ENCODE data around the gene PLCB4. TPM values are rescaled to one million over a fixed set of nuclear protein-coding genes. Genes with fewer than 3 reads are reported as not detected.

PLCB4 gene
- total RNA-seq, 1 donor from 2014 or later = 30.5 TPM

DNA sequence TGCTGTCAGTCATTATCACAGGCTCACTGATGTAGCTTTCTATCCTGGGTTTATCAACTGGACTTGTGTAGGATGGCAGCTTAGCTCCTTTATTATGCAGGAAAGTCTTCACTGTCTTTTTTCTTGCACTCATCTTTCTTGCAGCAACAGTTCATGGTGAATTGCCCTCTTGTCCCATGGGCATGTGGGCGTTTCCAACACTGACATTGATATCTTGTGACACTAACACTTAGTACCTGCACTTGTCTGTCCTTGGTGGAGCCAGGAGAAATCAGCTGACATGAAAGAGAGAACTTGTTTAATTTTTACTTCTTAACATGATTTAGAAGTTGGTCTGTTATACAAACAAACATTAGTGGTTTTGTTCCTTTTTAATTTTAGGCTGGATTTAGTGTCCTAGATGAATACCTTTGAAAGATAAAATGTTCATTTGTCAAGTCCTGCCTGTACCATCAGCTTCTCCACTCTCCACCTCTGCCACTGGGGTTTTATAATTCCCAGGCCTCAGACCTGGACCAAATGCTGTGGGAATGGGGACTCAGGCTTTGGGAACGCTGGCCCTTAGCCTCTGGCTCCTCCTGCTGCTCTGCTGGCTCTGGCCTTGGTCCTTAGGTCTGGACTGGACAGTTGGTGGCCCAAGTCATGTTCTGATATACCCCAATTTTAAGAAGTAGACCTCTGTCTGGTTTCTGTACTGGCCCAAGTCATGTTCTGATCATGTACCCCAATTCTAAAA, 284.5 kb downstream of the PLCB4 start:
- peak; percentile 22 for DNase-seq
- H3K4me1 ChIP-seq = peaks cover 44% of the 10 kb centered on the region
- H3K27me3 ChIP-seq (ENCODE audit: low read depth) = no peaks in the 10 kb centered on the region
- H3K27ac ChIP-seq (replicated peaks) = peak overlapping the region; percentile 3
- H3K36me3 ChIP-seq = no peaks in the 10 kb centered on the region
- H3K4me3 ChIP-seq = no peak overlapping the region
- TF ChIP-seq, protein P1, sequence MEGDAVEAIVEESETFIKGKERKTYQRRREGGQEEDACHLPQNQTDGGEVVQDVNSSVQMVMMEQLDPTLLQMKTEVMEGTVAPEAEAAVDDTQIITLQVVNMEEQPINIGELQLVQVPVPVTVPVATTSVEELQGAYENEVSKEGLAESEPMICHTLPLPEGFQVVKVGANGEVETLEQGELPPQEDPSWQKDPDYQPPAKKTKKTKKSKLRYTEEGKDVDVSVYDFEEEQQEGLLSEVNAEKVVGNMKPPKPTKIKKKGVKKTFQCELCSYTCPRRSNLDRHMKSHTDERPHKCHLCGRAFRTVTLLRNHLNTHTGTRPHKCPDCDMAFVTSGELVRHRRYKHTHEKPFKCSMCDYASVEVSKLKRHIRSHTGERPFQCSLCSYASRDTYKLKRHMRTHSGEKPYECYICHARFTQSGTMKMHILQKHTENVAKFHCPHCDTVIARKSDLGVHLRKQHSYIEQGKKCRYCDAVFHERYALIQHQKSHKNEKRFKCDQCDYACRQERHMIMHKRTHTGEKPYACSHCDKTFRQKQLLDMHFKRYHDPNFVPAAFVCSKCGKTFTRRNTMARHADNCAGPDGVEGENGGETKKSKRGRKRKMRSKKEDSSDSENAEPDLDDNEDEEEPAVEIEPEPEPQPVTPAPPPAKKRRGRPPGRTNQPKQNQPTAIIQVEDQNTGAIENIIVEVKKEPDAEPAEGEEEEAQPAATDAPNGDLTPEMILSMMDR (IDR thresholded peaks at IDR 0.05; ENCODE audit: borderline replicate concordance) = peak; percentile 36
- intact Hi-C loops (cut with micrococcal nuclease) = loop anchor here (5.0 kb wide), 1 partner anchor 501 kb away; no protein-coding TSS in a partner anchor
- H3K9me3 ChIP-seq (replicated peaks) = no peaks in the 10 kb centered on the region

- no peak overlapping the region for H3K4me3 ChIP-seq
- TF ChIP-seq, protein P1 (IDR thresholded peaks at IDR 0.05; ENCODE audit: borderline replicate concordance) = no peak
- no peaks in the 10 kb centered on the region for H3K9me3 ChIP-seq (replicated peaks)
- H3K36me3 ChIP-seq = no peaks in the 10 kb centered on the region
- intact Hi-C loops (cut with micrococcal nuclease) = loop anchor here (5.0 kb wide), 1 partner anchor 502 kb away; no protein-coding TSS in a partner anchor
- H3K4me1 ChIP-seq = peaks cover 39% of the 10 kb centered on the region
- H3K27me3 ChIP-seq (ENCODE audit: low read depth) = no peaks in the 10 kb centered on the region
- peak overlapping the region; percentile 3 for H3K27ac ChIP-seq (replicated peaks)
- DNase-seq = no peak
Observed at GRCh38 chr20:9353916-9354276, 285.0 kb downstream of the PLCB4 start.

GRCh38 chr20:9354579-9354978, 285.7 kb downstream of the PLCB4 start:
- TF ChIP-seq, protein P1 (IDR thresholded peaks at IDR 0.05; ENCODE audit: borderline replicate concordance) = no peak
- Histone ChIP-seq H3K4me1 (peaks cover 36% of the 10 kb centered on the region), H3K9me3 (replicated peaks) (no peaks in the 10 kb centered on the region), H3K36me3 (no peaks in the 10 kb centered on the region), H3K27me3 (ENCODE audit: low read depth) (no peaks in the 10 kb centered on the region), H3K27ac (replicated peaks) (no peak overlapping the region), H3K4me3 (no peak overlapping the region)
- DNase-seq = no peak
- intact Hi-C loops (cut with micrococcal nuclease) = loop anchor here (5.0 kb wide), 1 partner anchor 502 kb away; no protein-coding TSS in a partner anchor

- no peaks in the 10 kb centered on the region for H3K27me3 ChIP-seq (ENCODE audit: low read depth)
- DNase-seq = no peak
- H3K27ac ChIP-seq (replicated peaks) = no peak overlapping the region
- intact Hi-C loops (cut with micrococcal nuclease) = no loop called here
- H3K36me3 ChIP-seq = peaks cover 4% of the 10 kb centered on the region
- H3K9me3 ChIP-seq (replicated peaks) = no peaks in the 10 kb centered on the region
- H3K4me1 ChIP-seq = peaks cover 34% of the 10 kb centered on the region
- no peak overlapping the region for H3K4me3 ChIP-seq
- TF ChIP-seq, protein P1 (IDR thresholded peaks at IDR 0.05; ENCODE audit: borderline replicate concordance) = no peak
Observed at GRCh38 chr20:9358001-9358400, 289.1 kb downstream of the PLCB4 start.

DNA sequence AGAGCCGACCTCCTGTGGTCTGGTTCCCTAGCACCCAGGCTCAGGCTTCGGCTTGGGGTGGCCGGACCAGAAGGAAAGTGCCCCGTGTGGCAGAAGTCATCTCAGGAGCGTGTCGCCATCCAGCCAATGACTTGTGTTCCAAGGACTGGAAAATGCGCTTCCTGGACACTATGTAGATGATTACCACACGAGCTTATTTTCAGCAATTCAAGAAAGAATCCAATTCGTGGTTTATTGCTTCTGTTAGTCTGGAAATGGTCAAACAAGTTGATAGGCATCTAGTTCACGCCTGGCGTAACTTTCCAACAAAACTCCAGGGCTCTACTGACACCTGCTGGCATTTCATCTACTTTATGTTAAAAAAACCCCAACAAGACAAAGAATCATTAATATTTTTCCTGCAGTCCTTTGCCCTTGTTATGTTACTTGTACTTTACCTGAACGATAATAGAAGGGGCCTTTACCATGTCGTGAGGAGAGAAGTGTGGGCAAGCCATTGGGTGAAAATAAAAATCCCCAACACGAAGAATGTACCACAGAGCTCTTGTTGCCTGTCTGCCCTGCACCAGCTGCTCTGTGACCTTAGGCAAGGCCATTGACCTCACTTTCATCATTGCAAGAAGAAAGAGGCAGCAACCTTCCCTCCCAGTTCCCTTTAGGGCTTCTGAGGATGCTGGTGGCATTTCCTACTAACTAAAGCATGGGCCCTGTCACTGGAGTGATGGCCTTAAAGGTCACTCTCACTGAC, 290.8 kb downstream of the PLCB4 start:
- no peak for DNase-seq
- peaks cover 22% of the 10 kb centered on the region for H3K36me3 ChIP-seq
- H3K4me1 ChIP-seq = peaks cover 17% of the 10 kb centered on the region
- intact Hi-C loops (cut with micrococcal nuclease) = loop anchor here (10.0 kb wide), 1 partner anchor 565 kb away; no protein-coding TSS in a partner anchor
- TF ChIP-seq, protein P1 (IDR thresholded peaks at IDR 0.05; ENCODE audit: borderline replicate concordance) = peak; percentile 70
- no peaks in the 10 kb centered on the region for H3K27me3 ChIP-seq (ENCODE audit: low read depth)
- no peak overlapping the region for H3K4me3 ChIP-seq
- H3K9me3 ChIP-seq (replicated peaks) = no peaks in the 10 kb centered on the region
- peak overlapping the region; percentile 33 for H3K27ac ChIP-seq (replicated peaks)

Data from left ventricle myocardium inferior (tissue), 1 donor.